Stimulated activated CD4-positive, alpha-beta T cell treated with anti-CD3 and anti-CD28 coated beads, Interleukin-4, amount 100 ng/mL, for 4 hours (primary cell): ENCODE results near the gene TUBA1B.
A peak's percentile ranks its signal among the peaks of the same experiment; 100 is the strongest.

ENCODE experiments used
- DNase-seq, 2 experiments: peaks; one replicate each; pipeline ENCODE4 v3.0.0-alpha.2; 2020

The TUBA1B gene

DNA sequence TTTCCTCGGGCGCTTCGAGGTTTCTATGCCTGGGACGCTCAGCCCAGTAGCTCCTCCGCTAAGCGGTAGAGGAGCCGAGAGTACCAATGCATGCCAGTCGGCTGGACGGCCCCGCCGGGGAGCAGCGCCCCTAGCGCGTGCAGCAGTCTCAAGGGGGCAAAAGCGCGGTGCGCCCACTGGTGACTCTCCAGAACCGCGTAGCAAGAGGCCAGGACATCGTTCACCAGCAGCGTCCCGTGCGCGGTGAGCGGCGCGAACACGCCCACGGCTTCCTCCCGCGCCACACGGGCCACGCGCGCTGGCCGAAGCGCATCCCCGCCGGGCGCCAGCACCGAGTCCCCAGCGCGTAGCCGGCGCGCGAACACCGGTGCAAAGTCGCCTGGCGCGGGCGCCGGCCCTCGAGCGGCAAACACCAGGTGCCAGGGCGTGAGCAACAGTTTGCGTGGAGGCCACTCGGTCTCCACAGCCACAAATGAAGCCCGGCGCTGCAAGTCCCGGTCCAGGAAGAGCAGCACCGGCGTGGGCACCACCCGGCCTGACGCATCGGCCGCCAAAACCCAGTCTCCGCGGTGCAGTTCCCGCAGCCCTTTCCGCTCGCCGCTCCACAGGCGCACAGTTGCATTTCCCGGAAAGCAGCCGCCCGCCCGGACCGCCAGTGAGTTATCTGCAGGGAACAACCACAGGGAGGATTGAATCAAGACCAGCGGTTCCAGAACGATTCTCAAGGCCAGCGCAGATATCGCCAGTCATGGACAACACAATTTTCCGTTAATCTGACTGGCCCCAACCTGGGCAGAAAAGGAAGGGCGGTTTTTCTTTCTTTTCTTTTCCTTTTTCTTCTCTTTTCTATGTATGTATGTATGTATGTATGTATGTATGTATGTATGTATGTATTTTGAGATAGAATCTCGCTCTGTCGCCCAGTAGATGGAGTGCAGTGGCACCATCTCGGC, 41.1 kb downstream of the TUBA1B start:
- peak; percentile 27 to 35 for DNase-seq

DNA sequence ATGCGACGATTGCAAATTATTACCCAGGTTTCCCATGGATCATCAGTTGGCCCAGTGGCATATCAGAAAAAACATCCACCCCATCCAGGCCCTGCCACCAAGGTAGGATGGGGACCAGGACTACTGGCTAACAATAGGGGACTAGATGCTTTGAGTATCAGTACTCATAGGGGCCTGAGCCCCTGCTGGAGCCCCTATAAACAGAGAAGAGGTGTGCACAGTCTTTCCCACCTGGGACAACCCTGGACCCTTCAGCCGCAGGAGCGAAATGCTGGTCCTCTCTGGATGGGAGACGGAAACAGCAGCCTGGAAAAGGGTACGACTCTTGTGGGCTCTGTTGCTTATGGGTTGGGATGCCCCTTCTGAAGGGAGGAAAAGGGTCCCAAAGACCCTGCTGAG, 42.3 kb downstream of the TUBA1B start:
- DNase-seq: no peak

DNA sequence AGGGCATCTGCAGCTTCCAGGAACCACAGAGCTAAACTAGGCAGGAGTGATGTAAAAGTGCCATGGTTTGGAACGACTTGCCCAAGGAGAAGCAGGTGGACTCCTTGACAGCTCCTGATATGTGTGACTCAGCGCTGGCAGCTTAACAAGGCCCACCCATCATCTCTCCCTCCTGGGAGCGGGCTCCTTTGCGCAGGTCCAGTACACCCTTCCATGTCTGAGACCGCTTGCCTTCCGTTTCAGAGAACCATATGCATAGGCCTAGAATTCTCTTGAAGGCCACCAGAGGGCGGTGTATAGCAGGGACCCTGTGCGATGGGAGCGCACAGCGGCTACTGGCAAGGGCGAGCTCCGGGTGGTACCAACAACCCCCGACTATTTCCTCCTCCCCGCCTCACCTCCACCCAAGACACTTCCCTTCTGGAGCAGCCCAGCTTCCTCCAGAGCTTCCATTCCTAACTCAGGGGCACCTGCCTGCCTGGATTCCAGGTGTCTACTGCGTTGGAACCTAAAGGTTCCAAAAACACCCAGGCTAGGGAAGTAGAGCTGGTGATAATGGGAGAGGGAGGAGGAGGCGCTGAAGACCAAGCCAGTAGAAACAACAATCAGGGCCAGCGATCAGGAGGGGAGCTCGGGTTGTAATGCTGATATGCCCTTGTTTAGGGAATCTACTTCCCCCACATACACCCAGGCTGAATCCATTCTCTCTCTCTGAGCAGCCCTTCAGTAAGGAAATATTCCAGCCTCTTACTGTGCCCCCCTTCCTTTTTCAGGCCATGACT, 42.9 kb downstream of the TUBA1B start:
- peak; percentile 51 to 62 for DNase-seq

DNA sequence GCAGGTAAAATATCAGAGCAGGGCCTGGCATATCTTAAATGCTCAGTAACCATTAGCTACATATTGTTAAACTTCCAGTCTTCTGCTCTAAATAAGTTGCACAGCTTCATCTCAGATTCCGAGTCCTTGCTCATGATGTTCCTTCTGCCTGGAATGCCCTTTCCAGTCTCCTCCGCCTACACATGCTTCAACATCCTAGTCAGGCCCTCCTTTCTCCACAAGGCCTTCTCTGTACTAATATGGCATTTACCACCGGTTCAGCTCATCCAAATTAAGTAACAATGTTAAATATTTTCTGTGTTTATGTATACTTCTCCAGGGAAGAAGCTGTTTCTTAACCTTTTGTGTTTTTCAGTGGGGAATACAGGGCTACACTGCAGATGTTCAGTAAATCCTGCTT, 45.1 kb downstream of the TUBA1B start:
- DNase-seq: no peak

DNA sequence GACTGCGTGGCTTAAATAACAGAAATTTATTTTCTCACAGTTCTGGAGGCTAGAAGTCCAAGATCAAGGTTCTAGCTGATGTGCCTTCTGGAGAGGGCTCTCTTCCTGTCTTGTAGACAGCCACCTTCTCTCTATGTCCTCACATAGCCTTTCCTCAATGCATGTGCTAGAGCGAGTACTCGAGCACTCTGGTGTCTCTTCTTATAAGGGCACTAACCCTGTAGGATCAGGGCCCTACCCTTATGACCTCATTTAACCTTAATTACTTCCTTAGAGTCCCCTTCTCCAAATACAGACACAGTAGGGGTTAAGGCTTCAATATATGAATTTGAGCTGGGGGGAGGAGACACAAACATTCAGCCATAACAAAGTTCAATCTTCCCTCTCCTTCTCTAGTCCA, 46.8 kb downstream of the TUBA1B start:
- DNase-seq: no peak

DNA sequence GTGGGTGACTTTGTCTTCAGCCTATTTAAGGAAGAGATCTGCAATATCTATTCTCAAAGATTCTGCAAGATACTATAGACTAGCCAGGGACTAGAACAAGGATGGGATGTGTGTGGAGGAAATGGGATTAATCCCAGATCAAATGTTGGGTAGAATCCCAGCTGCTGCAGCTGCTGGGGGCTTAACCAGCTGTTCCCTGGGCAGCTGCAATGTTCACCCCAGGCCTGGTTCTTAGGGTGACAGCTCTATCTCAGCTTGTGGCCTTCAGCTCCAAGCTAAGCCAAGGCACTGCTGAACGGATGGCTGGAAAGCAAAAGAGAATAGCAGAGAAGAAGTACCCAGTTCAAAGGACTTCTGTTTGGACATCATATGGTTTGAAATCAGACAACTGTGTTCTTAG, 51.4 kb downstream of the TUBA1B start:
- DNase-seq: no peak
